Measurements from ENCODE around the gene DTYMK. TPM values are rescaled to one million over a fixed set of nuclear protein-coding genes. Genes with fewer than 3 reads are reported as not detected.

DTYMK gene
- total and polyA plus RNA-seq, 2 of the 8 experiments (the other 6 are each of a cell fraction or from before 2014, with no cell fraction given): 58.3 to 69.9 TPM

- TF ChIP-seq RNF2 (IDR thresholded peaks at IDR 0.05; ENCODE audit: borderline replicate concordance, low read depth, low read length, missing control alignments, poor library complexity, severe bottlenecking) (no peak), KDM5A (IDR thresholded peaks at IDR 0.05; ENCODE audit: low read length) (no peak), ATF2 (IDR thresholded peaks at IDR 0.05; ENCODE audit: low read length) (no peak), ATF3 (IDR thresholded peaks at IDR 0.05; ENCODE audit: insufficient read depth, low read depth, low read length) (no peak), EZH2 (IDR thresholded peaks at IDR 0.05; ENCODE audit: low read depth, low read length, severe bottlenecking) (no peak)
These were observed 16.5 kb upstream of the DTYMK start (continued) for GRCh38 chr2:241703032-241703604.
